NCI-H82 treated with DMSO at 0.1 percent for 48 hours (cell line): ENCODE results near the gene TRRAP.
"Not testable (repeated sequence)": the region's sequence is repeated elsewhere in the genome, so short reads cannot be mapped to it uniquely, and the experiment has no call there.

Experiments
- DNase-seq: peaks from one replicate; lab custom pipeline; 2025; ENCODE audit not compliant: unreplicated experiment; lab: John Stamatoyannopoulos, UW

Gene TRRAP

GRCh38 chr7:99027841-99028240 lies 149.5 kb downstream of the TRRAP start:
- DNase-seq: no peak

- DNase-seq: no peak
These were observed 150.1 kb downstream of the TRRAP start for GRCh38 chr7:99028261-99028973.

GRCh38 chr7:99029466-99030435 lies 151.4 kb downstream of the TRRAP start:
- no peak for DNase-seq

GRCh38 chr7:99030457-99030856 lies 152.1 kb downstream of the TRRAP start:
- no peak for DNase-seq

GRCh38 chr7:99030951-99031350 lies 152.6 kb downstream of the TRRAP start:
- no peak for DNase-seq

- no peak for DNase-seq
These were observed 153.2 kb downstream of the TRRAP start for GRCh38 chr7:99031496-99031895.

- DNase-seq: no peak
These were observed 154.6 kb downstream of the TRRAP start for GRCh38 chr7:99032928-99033327.

GRCh38 chr7:99033765-99034164 lies 155.4 kb downstream of the TRRAP start:
- DNase-seq: no peak

- no peak for DNase-seq
These were observed 156.8 kb downstream of the TRRAP start for GRCh38 chr7:99034932-99035722.

GRCh38 chr7:99035723-99036545 lies 157.6 kb downstream of the TRRAP start:
- no peak for DNase-seq

- no peak for DNase-seq
These were observed 158.3 kb downstream of the TRRAP start for GRCh38 chr7:99036546-99037111.

- no peak for DNase-seq
These were observed 159.1 kb downstream of the TRRAP start for GRCh38 chr7:99037327-99037940.

GRCh38 chr7:99038086-99038855 lies 159.9 kb downstream of the TRRAP start:
- DNase-seq: no peak

GRCh38 chr7:99039384-99039891 lies 161.1 kb downstream of the TRRAP start:
- no peak for DNase-seq

- DNase-seq: peak; percentile 16
These were observed 162.0 kb downstream of the TRRAP start for GRCh38 chr7:99040104-99040958.

GRCh38 chr7:99041526-99041925 lies 163.2 kb downstream of the TRRAP start:
- DNase-seq: no peak

GRCh38 chr7:99042957-99043356 lies 164.6 kb downstream of the TRRAP start:
- DNase-seq: no peak

- DNase-seq: not testable (repeated sequence)
These were observed 166.5 kb downstream of the TRRAP start for GRCh38 chr7:99044858-99045257.
